B cell (primary cell): Measurements from ENCODE around the gene FBXW5. TPM values are rescaled to one million over a fixed set of nuclear protein-coding genes. Genes with fewer than 3 reads are reported as not detected.

Experiments
- ATAC-seq: fragments of 200-7000 bp; cut with Tn5 transposase; one replicate; pipeline ENCODE4 v1.10.0; 2021; ENCODE audit warnings: low read depth, mild to moderate bottlenecking, moderate number of reproducible peaks, moderate library complexity
- CTCF ChIA-PET: fragments of 350-600 bp; sonication (Branson Sonifier 250); formaldehyde crosslinking; loops from one replicate; lab custom pipeline; 2021; ENCODE audit warnings: antibody characterized with exemption, inconsistent platforms; lab: Charles Lee
- POLR2A ChIA-PET: fragments of 350-600 bp; sonication (Branson Sonifier 250); formaldehyde crosslinking; loops from one replicate; lab custom pipeline; 2021; ENCODE audit warnings: antibody characterized with exemption; lab: Charles Lee
- DNase-seq: peaks from one replicate; pipeline ENCODE4 v3.0.0; 2013
- H2AFZ ChIP-seq: 2 replicates; pipeline ENCODE4 v1.6.1; 2012; ENCODE audit warnings: mild to moderate bottlenecking, low read depth, low read length; ENCODE audit not compliant: insufficient read depth, poor library complexity, severe bottlenecking
- H3K27ac ChIP-seq, 2 donors: 1 replicate in 1 of 2; 2 replicates in 1 of 2; pipeline ENCODE4 v1.5.1; 2012 to 2013; ENCODE audit warnings: low read length in 2 of 2, mild to moderate bottlenecking in 2 of 2, moderate library complexity in 1 of 2
- H3K27me3 ChIP-seq, 4 experiments: fragments of 200-600 bp in 1 of 4; sonication (generic) in 1 of 4; replicated peaks in 1 of 4; 1 replicate in 2 of 4; 2 replicates in 2 of 4; pipeline versions ENCODE4 v1.6.1 to v1.7.0; 2013 to 2016; ENCODE audit warnings: low read length in 3 of 4, mild to moderate bottlenecking in 2 of 4, mixed read lengths in 1 of 4, moderate library complexity in 1 of 4; ENCODE audit not compliant: insufficient read depth in 4 of 4, control insufficient read depth in 3 of 4; ENCODE audit errors: control extremely low read depth in 1 of 4
- H3K36me3 ChIP-seq, 2 experiments: replicated peaks in 1 of 2; 1 replicate in 1 of 2; 2 replicates in 1 of 2; pipeline versions ENCODE4 v1.6.1 to v1.7.1; 2013; ENCODE audit warnings: low read length in 1 of 2; ENCODE audit not compliant: insufficient read depth in 2 of 2, control insufficient read depth in 1 of 2; ENCODE audit errors: control extremely low read depth in 1 of 2, extremely low read depth in 1 of 2
- H3K4me1 ChIP-seq, 2 donors: fragments of 200-600 bp in 1 of 2; sonication (generic) in 1 of 2; 1 replicate in 1 of 2; 2 replicates in 1 of 2; pipeline versions ENCODE4 v1.5.1 to v1.6.1; 2013 to 2017; ENCODE audit warnings: low read length in 2 of 2; ENCODE audit not compliant: control insufficient read depth in 2 of 2, insufficient read depth in 2 of 2
- H3K4me2 ChIP-seq: replicated peaks from 2 replicates; pipeline ENCODE3; 2012; ENCODE audit warnings: mild to moderate bottlenecking, low read depth, low read length; ENCODE audit not compliant: poor library complexity, severe bottlenecking
- H3K4me3 ChIP-seq, 5 experiments: fragments of 200-600 bp in 1 of 5; sonication (generic) in 1 of 5; 1 replicate in 3 of 5; 2 replicates in 2 of 5; pipeline versions ENCODE4 v1.5.1 to v1.7.0; 2011 to 2016; ENCODE audit warnings: low read length in 4 of 5, mild to moderate bottlenecking in 4 of 5, low read depth in 2 of 5, control low read depth in 1 of 5, moderate library complexity in 1 of 5; ENCODE audit not compliant: insufficient read depth in 1 of 5; ENCODE audit errors: control extremely low read depth in 1 of 5, extremely low read depth in 1 of 5
- H3K79me2 ChIP-seq: fragments of 200-600 bp; sonication (generic); one replicate; pipeline ENCODE4 v1.6.0; 2016; ENCODE audit warnings: low read length; ENCODE audit not compliant: control insufficient read depth, insufficient read depth
- H3K9ac ChIP-seq: fragments of 200-600 bp; sonication (generic); 2 replicates; pipeline ENCODE4 v1.6.1; 2017; ENCODE audit warnings: mild to moderate bottlenecking, low read length, moderate library complexity
- H3K9me3 ChIP-seq, 3 donors: one replicate each; pipeline versions ENCODE4 v1.6.1 to v1.7.1; 2013; ENCODE audit warnings: low read length in 2 of 3; ENCODE audit not compliant: control insufficient read depth in 2 of 3, insufficient read depth in 1 of 3; ENCODE audit errors: control extremely low read depth in 1 of 3
- H4K20me1 ChIP-seq: 2 replicates; pipeline ENCODE4 v1.6.0; 2012; ENCODE audit warnings: mild to moderate bottlenecking, low read length; ENCODE audit not compliant: insufficient read depth, control insufficient read depth, poor library complexity, severe bottlenecking
- H3K27ac Mint-ChIP-seq: one replicate; pipeline ENCODE4 v1.8.0; 2021; ENCODE audit warnings: mixed read lengths
- H3K27me3 Mint-ChIP-seq: one replicate; pipeline ENCODE4 v1.8.0; 2021; ENCODE audit warnings: mixed read lengths
- H3K4me1 Mint-ChIP-seq: one replicate; pipeline ENCODE4 v1.8.0; 2021; ENCODE audit warnings: mixed read lengths
- H3K4me3 Mint-ChIP-seq: one replicate; pipeline ENCODE4 v1.8.0; 2021; ENCODE audit warnings: mixed read lengths
- H3K9me3 Mint-ChIP-seq: one replicate; pipeline ENCODE4 v1.8.0; 2022; ENCODE audit warnings: mixed read lengths; ENCODE audit not compliant: insufficient read depth
- EZH2 ChIP-seq: IDR thresholded peaks from 2 replicates; pipeline ENCODE4 v1.6.1; 2012; ENCODE audit warnings: borderline replicate concordance, low read depth, mild to moderate bottlenecking, moderate library complexity, low read length; ENCODE audit not compliant: insufficient read depth, poor library complexity, severe bottlenecking
- WGBS: methylation state at CpG from one replicate; pipeline ENCODE4 v1.1.5; 2013; ENCODE audit warnings: missing lambda C conversion rate; ENCODE audit not compliant: insufficient coverage; 5-methylcytosine and 5-hydroxymethylcytosine counted together
- intact Hi-C: fragments of 100-400 bp; cut with micrococcal nuclease; formaldehyde crosslinking; loops from one replicate; pipeline ENCODE4 v1.10.0; 2022
- polyA plus RNA-seq: library from polyadenylated mRNA; depleted of rRNA; stranded (reverse); fragments of >200 nt; gene quantifications from 2 replicates; pipeline ENCODE4 v1.2.3, GENCODE V29; 2012
- total RNA-seq, 2 donors: library from RNA; stranded (reverse); fragments of 120-200 nt in 1 of 2; gene quantifications; 1 replicate in 1 of 2; 2 replicates in 1 of 2; pipeline versions ENCODE4 v1.2.3 to v1.2.4, GENCODE V29; 2013 to 2022
- TF ChIP-seq, protein P1 (sequence below): fragments of 200-600 bp; IDR thresholded peaks from one replicate; pipeline ENCODE4 v1.8.0; 2022; ENCODE audit warnings: antibody characterized with exemption, mild to moderate bottlenecking

Gene FBXW5
- total and polyA plus RNA-seq, 2 donors (not counting 1 experiment from before 2014, with no cell fraction given), result 99.6 to 195 TPM

DNA sequence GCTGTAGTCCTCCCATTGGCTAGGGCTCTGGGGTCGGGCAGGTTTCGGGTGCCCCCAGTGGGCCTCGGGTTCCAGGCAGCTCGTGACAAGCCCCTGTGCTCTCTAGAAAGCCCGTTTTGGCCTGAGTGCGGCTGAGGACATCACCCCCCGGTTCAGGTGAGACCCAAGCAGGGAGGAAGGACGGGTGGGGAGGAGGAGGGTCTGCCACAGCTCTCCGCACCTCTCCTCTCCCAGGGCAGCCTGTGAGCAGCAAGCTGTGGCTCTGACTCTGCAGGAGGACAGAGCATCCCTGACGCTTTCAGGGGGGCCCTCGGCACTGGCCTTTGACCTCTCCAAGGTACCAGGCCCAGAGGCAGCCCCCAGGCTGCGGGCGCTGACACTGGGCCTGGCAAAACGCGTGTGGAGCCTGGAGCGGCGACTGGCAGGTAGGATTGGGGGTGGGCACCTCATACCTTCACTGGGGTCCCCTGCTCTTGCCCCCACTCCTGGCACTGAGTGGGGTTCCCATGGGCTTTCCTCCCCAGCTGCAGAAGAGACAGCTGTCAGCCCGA is 48.4 kb upstream of the FBXW5 start:
- WGBS, result 51% methylated on average over 17 of the region's 18 CpGs
- H3K4me3 Mint-ChIP-seq, result peak overlapping the region; percentile 91
- peaks cover 34 to 45% of the 10 kb centered on the region in 2 donors for H3K4me1 ChIP-seq

More for the DNA sequence above, 48.4 kb upstream of the FBXW5 start:
- H3K4me3 ChIP-seq, result peak overlapping the region; percentile 32 to 71 (median 66)
- peak overlapping the region; percentile 91 for H3K27ac Mint-ChIP-seq
- no peaks in the 10 kb centered on the region for H3K9me3 Mint-ChIP-seq
- ChIA-PET CTCF (interaction anchor here (0.7 to 2.4 kb wide), 9 partner anchors 8 to 151 kb away, joined by 3 to 20 read pairs (median 5); partner anchors contain the start of genes ABCA2, AJM1, FBXW5 and FUT7), POLR2A (interaction anchor here (0.7 to 1.7 kb wide), 8 partner anchors 8 to 248 kb away, joined by 3 to 19 read pairs (median 4); partner anchors contain the start of genes ABCA2, AJM1, FUT7 and TUBB4B)
- peaks cover 33% of the 10 kb centered on the region for H3K4me1 Mint-ChIP-seq
- intact Hi-C loops, result loop anchor here (1.0 to 5.0 kb wide), 7 partner anchors 7 to 511 kb away; partner anchors contain the start of genes ABCA2, FBXW5, PHPT1 and SEC16A
- no peak for TF ChIP-seq EZH2
- TF ChIP-seq, protein P1, sequence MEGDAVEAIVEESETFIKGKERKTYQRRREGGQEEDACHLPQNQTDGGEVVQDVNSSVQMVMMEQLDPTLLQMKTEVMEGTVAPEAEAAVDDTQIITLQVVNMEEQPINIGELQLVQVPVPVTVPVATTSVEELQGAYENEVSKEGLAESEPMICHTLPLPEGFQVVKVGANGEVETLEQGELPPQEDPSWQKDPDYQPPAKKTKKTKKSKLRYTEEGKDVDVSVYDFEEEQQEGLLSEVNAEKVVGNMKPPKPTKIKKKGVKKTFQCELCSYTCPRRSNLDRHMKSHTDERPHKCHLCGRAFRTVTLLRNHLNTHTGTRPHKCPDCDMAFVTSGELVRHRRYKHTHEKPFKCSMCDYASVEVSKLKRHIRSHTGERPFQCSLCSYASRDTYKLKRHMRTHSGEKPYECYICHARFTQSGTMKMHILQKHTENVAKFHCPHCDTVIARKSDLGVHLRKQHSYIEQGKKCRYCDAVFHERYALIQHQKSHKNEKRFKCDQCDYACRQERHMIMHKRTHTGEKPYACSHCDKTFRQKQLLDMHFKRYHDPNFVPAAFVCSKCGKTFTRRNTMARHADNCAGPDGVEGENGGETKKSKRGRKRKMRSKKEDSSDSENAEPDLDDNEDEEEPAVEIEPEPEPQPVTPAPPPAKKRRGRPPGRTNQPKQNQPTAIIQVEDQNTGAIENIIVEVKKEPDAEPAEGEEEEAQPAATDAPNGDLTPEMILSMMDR, result no peak
- H3K27me3 Mint-ChIP-seq, result peaks cover 4% of the 10 kb centered on the region
- peak overlapping the region; percentile 76 to 97 for H3K27ac ChIP-seq
- ATAC-seq, result no peak
- peaks cover 17% of the 10 kb centered on the region for H4K20me1 ChIP-seq
- peaks cover 0 to 4% (median 0%) of the 10 kb centered on the region in 4 experiments for H3K27me3 ChIP-seq
- H3K36me3 ChIP-seq, result peaks cover 0 to 6% of the 10 kb centered on the region in 2 experiments
- peak overlapping the region; percentile 85 for H2AFZ ChIP-seq
- H3K79me2 ChIP-seq, result peaks cover 10% of the 10 kb centered on the region
- H3K9me3 ChIP-seq, result peaks cover 0 to 10% (median 0%) of the 10 kb centered on the region in 3 donors
- no peak for DNase-seq
- H3K9ac ChIP-seq, result peak overlapping the region; percentile 82
- H3K4me2 ChIP-seq, result peak overlapping the region; percentile 99
